ENCODE measurements around the gene EMSY.
A peak's percentile ranks its signal among the peaks of the same experiment; 100 is the strongest.

Gene EMSY

GRCh38 chr11:76523786-76524436 is 79.1 kb downstream of the EMSY start:
- DNase-seq, result no peak

GRCh38 chr11:76524461-76524860 is 79.6 kb downstream of the EMSY start:
- DNase-seq, result no peak

- DNase-seq, result peak; percentile 78
These were observed 80.1 kb downstream of the EMSY start for GRCh38 chr11:76524919-76525318.

- DNase-seq, result no peak
These were observed 82.1 kb downstream of the EMSY start for GRCh38 chr11:76526878-76527277.

- DNase-seq, result no peak
These were observed 97.6 kb downstream of the EMSY start for GRCh38 chr11:76542436-76542835.

- no peak for DNase-seq
These were observed 98.3 kb downstream of the EMSY start for GRCh38 chr11:76543006-76543703.

- DNase-seq, result no peak
These were observed 106.0 kb downstream of the EMSY start for GRCh38 chr11:76550781-76551180.

- DNase-seq, result no peak
These were observed 106.6 kb downstream of the EMSY start for GRCh38 chr11:76551400-76551799.

GRCh38 chr11:76552987-76553386 is 108.2 kb downstream of the EMSY start:
- DNase-seq, result no peak

GRCh38 chr11:76553554-76554476 is 109.0 kb downstream of the EMSY start:
- DNase-seq, result no peak

GRCh38 chr11:76554767-76555166 is 109.9 kb downstream of the EMSY start:
- no peak for DNase-seq

GRCh38 chr11:76557466-76557865 is 112.6 kb downstream of the EMSY start:
- no peak for DNase-seq

- DNase-seq, result no peak
These were observed 113.7 kb downstream of the EMSY start for GRCh38 chr11:76558473-76558872.

- DNase-seq, result no peak
These were observed 114.1 kb downstream of the EMSY start for GRCh38 chr11:76558891-76559290.

- no peak for DNase-seq
These were observed 114.5 kb downstream of the EMSY start for GRCh38 chr11:76559346-76559745.

GRCh38 chr11:76560219-76560618 is 115.4 kb downstream of the EMSY start:
- no peak for DNase-seq

GRCh38 chr11:76561245-76561644 is 116.4 kb downstream of the EMSY start:
- no peak for DNase-seq

- DNase-seq, result no peak
These were observed 117.7 kb downstream of the EMSY start for GRCh38 chr11:76562541-76562940.

GRCh38 chr11:76564364-76564763 is 119.5 kb downstream of the EMSY start:
- no peak for DNase-seq

- DNase-seq, result no peak
These were observed 122.0 kb downstream of the EMSY start for GRCh38 chr11:76566811-76567210.

GRCh38 chr11:76567261-76567660 is 122.4 kb downstream of the EMSY start:
- DNase-seq, result no peak

GRCh38 chr11:76568139-76568538 is 123.3 kb downstream of the EMSY start:
- no peak for DNase-seq

GRCh38 chr11:76568621-76569020 is 123.8 kb downstream of the EMSY start:
- no peak for DNase-seq
